Stimulated activated naive CD4-positive, alpha-beta T cell treated with Interleukin-2 at 50 U/mL for 16 hours (primary cell): ENCODE measurements around the gene MYOD1.

ENCODE experiments used
- DNase-seq: peaks from one replicate; lab custom pipeline; 2025; lab: John Stamatoyannopoulos, UW

The MYOD1 gene

GRCh38 chr11:17702876-17703275, 16.5 kb upstream of the MYOD1 start:
- DNase-seq, result no peak

DNA sequence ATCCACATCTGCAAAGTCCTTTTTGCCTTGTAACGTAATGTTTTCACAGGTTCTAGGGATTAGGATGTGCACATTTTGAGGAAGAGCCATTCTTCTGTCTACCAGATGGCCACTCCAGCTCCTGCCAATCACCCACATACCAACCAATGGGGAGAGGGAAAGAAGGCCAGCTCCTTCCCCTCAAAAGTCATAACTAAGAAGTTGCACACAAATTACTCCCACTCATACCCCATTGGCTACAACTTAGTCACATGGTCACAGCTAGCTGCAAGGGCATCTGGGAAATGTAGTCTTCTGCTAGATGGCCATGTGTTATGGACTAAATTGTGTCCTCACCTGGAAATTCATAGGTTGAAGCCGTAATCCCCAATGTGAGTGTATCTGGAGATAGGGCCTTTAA, 15.4 kb upstream of the MYOD1 start:
- no peak for DNase-seq

- DNase-seq, result no peak
Measured at GRCh38 chr11:17707830-17708229, 11.5 kb upstream of the MYOD1 start.

GRCh38 chr11:17711836-17712235, 7.5 kb upstream of the MYOD1 start:
- no peak for DNase-seq

DNA sequence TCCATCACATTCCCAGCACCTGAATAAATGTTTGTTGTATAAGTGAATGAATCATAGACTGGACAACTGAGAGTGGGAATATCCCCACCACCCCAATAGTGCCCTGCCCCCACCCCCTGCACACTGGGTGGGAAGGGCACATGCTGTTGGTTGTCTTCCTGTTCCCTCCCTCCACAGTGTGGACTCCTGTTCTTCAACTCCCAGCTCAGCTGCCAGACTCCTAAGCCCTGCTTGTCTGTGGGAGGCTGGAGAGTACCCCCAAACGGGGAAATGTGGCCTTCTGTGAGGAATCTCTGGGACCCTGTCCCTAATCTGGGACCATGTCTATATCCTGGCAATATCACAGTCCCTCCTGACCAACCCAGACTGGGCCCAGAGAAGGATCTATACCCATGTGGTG, 5.5 kb upstream of the MYOD1 start:
- no peak for DNase-seq

GRCh38 chr11:17714356-17714854, 5.0 kb upstream of the MYOD1 start:
- DNase-seq, result no peak

- DNase-seq, result no peak
Measured at GRCh38 chr11:17714870-17715269, 4.5 kb upstream of the MYOD1 start.

- DNase-seq, result no peak
Measured at GRCh38 chr11:17716807-17717206, 2.6 kb upstream of the MYOD1 start.

DNA sequence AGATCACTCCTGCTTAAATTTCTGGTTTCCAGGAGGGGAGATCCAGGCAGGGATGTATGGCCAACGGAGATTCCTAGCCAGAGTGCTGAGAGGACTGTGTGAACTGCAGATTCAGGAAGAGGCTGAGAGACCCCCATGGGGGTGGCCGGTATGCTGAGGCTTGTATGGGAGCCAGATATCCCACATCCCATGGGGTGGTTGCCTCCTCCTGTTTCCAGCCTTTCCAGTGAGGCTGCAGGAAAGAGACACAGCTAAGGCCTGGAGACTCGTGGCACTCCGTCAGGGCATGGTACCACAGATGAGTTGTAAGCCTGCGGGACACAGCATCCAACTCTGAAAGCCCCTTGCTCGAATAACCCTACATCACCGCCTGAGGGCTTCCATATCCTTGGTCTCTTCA, 1.4 kb upstream of the MYOD1 start:
- DNase-seq, result no peak

DNA sequence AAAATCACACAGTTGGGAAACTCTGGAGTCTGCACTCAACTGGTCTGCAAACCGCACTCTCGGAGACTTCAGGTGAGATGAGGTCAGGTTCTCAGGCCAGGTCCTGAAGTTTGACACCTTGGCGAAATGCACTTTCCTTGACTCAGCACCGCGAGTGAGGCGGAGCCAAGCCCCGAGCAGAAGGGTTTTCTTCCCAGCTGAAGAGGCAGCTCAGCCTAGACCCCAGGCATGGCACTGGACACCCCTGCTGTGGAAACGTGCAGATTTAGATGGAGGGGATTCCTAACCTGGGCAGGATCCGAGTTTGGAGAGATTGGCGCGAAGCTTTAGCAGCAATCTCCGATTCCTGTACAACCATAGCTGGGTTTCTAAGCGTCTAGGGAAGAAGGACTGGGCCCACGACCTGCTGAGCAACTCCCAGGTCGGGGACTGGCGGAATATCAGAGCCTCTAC, 835 bp upstream of the MYOD1 start:
- no peak for DNase-seq

DNA sequence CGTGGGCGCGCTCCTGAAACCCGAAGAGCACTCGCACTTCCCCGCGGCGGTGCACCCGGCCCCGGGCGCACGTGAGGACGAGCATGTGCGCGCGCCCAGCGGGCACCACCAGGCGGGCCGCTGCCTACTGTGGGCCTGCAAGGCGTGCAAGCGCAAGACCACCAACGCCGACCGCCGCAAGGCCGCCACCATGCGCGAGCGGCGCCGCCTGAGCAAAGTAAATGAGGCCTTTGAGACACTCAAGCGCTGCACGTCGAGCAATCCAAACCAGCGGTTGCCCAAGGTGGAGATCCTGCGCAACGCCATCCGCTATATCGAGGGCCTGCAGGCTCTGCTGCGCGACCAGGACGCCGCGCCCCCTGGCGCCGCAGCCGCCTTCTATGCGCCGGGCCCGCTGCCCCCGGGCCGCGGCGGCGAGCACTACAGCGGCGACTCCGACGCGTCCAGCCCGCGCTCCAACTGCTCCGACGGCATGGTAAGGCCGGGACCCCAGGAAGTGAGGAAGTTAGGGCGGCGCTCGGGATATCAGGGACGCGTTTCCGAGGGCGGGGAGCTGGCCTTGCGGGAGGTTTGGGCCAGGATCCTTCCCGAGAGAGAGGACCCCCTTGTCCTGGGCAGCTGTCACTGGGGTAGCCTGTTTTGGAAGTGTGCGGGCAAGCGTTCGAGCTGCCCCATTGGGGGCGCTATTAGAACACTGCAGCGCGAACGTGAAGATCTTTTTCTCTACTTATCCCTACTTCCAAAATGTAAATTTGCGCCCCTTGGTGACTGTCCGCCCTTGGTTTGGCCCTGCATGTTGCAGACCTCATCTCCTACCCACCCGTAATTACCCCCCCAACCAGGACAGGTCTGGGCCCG, 796 bp downstream of the MYOD1 start:
- no peak for DNase-seq

DNA sequence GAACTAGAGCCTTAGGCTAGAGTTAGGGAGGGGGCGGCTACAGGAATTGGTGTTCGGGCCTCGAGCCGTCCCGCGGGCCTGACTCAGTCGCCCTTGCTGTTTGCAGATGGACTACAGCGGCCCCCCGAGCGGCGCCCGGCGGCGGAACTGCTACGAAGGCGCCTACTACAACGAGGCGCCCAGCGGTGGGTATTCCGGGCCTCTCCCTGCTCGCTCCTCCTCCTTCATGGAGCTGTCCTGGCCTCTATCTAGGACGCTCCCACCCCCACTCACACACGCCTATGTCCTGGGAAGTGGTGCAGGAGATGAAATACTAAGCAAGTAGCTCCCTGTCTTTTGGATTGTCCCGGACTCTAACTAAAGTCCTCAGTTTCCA, 1.4 kb downstream of the MYOD1 start:
- no peak for DNase-seq

GRCh38 chr11:17721242-17721999, 2.0 kb downstream of the MYOD1 start:
- no peak for DNase-seq

GRCh38 chr11:17722000-17722643, 2.8 kb downstream of the MYOD1 start:
- DNase-seq, result no peak

DNA sequence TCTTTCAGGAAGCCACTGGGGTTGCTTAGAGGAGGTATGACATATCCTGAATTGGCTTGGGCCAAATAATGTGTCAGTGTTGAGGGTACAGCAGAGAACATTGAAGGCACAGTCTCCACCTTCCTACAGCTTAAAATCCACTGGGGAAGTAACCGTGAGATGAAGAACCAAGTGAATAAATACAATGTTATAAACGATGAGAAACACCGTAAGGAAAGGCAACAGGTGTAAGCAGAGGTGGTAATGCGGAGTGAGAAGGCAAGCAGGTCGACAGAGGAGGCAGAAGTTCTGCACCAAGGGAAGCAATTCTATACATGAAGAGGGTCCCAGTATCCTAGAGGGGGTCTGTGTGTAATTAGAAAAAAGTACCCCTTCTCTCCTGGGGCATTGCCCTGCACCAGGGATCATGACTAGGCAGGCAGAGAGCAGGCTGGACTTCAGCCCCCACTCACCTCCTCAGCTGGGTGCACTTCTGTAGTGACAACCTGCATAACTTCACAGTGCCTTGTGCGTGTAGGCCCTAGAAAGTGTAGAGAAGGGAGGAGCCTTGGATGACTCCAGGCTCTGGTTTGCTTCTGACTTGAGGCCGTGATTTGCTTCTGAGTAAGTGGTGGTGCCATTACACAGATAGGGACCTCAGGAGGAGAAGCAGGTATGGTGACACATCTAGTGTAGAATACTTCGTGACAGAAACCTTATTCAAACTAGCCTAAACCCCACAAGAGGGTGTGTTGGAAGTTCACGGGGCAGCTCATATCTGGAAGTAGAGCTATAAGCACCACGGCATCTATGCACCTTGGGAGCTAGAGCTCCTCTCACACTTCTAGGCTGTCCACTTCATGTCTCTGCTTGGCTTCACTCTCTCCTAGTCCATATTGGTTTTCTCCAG, 4.9 kb downstream of the MYOD1 start:
- no peak for DNase-seq

DNA sequence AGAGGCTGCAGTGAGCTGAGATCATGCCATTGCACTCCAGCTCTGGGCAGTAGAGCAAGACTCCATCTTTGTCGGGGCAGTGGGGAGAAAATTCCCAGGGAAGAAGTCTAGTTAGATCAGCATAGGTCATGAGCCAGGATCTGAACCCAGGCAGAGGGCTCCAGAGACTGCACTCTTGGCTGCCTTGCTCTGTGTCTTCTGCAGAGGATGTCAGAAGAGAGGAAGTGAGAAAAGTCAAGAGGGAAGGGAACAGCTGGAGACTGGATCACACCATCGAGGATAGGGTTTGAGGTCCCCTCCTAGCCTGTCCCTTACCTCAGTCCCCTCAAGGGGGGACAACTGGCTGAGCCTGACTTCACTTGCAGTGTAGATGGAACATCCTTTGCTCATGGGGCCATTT, 5.8 kb downstream of the MYOD1 start:
- no peak for DNase-seq

GRCh38 chr11:17730137-17730536, 10.8 kb downstream of the MYOD1 start:
- no peak for DNase-seq

GRCh38 chr11:17730608-17731462, 11.5 kb downstream of the MYOD1 start:
- DNase-seq, result peak; percentile 27

GRCh38 chr11:17733261-17733660, 13.9 kb downstream of the MYOD1 start:
- DNase-seq, result no peak

DNA sequence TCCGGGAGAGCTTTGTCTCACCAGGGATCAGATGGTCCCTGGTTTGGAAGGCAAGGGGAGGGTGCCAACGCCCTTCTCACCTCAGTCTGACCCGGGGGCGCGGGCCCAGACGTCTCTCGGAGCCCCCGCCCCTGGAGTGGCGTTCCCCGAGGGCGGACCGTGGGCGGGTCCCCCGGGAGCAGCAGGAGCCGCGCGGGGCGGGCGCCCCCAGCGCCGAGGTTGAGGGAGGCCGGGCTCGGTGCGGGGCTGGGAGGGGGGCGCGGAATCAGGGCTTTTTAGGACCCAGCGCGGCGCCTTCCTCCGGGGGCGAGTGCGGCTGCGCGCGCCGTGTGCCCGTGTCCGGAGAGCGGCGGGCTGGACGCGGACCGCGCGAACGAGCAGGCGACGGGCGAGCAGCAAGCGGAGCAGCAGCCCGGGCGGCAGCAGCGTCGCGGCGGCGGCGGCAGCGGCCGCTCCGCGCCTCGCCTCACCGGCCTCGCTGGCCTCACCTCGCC, 15.1 kb downstream of the MYOD1 start, which contains the start of gene KCNC1:
Gene KCNC1, plus strand, starts transcription at position 364 of the 494 bp plus-strand sequence. CDS start 1,222 bp downstream, outside the sequence.
- no peak for DNase-seq
